GM20431 (cell line): ENCODE measurements around the gene CLVS2.

Source experiments
- in situ Hi-C: fragments of 300-500 bp; cut with MseI, MboI; formaldehyde crosslinking; loops from one replicate; pipeline ENCODE4 v1.15.0; 2020; ENCODE audit warnings: low sequenced_read_pairs; ENCODE audit not compliant: unreplicated experiment

The CLVS2 gene

DNA sequence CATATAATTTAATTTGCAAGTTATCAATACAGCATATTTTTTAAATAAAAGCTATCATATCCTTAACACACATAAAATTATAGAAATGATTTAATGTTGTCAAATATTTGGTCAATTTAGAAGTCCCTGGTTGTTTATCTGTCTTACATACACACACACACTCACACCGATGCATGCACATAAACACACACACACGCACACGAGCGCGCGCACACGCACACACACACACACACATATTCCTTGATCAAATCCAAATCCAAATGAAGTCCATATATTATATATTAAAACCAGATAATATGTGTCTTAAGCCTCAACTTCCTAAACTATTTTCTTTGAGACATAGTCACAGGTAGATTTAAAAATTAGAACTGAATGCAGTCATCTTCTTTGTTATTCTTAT lies 120.3 kb downstream of the CLVS2 start:
- in situ Hi-C loops: no loop called here

DNA sequence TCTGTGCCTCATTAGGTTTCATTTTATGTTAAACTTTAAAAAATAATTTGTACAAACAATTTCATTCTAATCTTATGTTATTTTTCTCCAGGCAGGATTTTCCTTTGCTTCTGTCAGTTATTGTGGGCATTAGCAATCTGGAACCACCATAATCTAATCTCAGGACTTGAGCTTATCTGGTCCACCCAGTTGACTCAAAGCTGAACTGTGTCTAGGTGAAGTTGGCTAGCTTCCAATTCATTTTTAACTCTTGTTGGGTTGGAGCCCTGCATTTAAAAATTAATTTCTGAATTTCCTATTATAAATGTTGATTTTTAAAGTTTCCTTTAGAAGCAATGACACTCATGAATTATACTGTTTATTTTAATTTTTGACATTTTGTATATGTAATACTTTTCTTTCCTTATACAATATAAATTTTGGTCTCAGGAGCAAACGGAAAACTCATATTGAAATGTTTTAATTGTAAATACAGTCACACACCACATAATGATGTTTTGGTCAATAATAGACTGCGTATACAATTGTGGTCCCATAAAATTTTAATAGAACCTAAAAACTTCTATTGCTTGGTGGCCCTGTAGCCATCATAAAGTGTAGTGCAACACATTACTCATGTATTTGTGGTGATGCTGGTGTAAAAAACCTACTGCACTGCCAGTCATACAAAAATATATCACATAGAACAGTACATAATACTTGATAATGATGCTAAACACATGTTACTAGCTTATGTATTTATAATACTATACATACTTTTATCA lies 121.3 kb downstream of the CLVS2 start:
- in situ Hi-C loops: no loop called here

DNA sequence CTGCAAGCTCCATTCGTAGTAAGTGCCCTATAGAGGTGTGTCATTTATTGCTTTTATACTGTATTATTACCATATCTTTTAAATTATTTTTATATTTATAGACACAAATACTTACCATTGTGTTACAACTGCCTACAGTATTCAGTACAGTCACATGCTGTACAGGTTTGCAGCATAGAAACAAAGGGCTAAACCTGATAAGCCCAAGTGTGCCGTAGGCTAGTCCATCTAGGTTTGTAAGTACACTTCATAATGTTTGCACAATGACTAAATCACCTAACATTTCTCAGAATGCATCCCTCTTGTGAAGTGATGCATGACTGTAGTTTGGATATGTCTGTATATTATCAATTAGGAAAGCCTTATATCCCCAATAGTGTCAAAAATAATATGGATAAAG lies 122.8 kb downstream of the CLVS2 start:
- in situ Hi-C loops: no loop called here
